ENCODE results near the gene MYOF.

DNA sequence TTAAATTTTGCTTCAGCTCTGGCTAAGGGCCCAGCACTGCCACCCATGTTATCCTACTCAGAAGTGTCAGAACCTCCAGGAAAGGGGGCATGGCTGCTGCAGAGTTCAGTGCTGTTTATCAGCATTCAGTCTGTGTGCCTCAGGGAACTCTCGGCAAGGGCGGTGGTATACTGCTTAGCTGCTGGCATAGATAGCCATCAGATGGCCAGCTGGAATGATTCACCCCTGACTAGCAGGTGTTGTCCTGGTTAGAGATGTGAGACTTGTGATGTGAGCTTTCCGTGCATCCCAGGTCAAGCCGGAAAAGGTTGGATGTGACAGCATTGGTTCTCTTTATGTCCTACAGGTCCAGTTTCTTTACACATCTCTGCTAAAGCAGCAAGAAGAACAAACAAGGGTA lies 36.4 kb upstream of the MYOF start:
- no peak for TF ChIP-seq CTCF (IDR thresholded peaks at IDR 0.05; ENCODE audit: control extremely low read depth in 1 of 3, insufficient read depth in 1 of 3, low read depth in 1 of 3, low read length in 3 of 3)
- TF ChIP-seq RFX5 (IDR thresholded peaks at IDR 0.05; ENCODE audit: borderline replicate concordance, low read depth, low read length): no peak
- TF ChIP-seq POLR2A (IDR thresholded peaks at IDR 0.05; ENCODE audit: control extremely low read depth in 1 of 2, low read depth in 2 of 2, low read length in 2 of 2): no peak
- no peak for TF ChIP-seq EGR1 (IDR thresholded peaks at IDR 0.05; ENCODE audit: borderline replicate concordance, low read depth, low read length)
- TF ChIP-seq SIN3A (conservative IDR thresholded peaks at IDR 0.05 in 1 of 2, IDR thresholded peaks at IDR 0.05 in 1 of 2; ENCODE audit: low read depth in 1 of 2, low read length in 2 of 2): no peak
- TF ChIP-seq, protein P1, sequence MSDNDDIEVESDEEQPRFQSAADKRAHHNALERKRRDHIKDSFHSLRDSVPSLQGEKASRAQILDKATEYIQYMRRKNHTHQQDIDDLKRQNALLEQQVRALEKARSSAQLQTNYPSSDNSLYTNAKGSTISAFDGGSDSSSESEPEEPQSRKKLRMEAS (IDR thresholded peaks at IDR 0.05): no peak
- no peak for TF ChIP-seq RAD21 (IDR thresholded peaks at IDR 0.05 in 1 of 2, conservative IDR thresholded peaks at IDR 0.05 in 1 of 2; ENCODE audit: low read depth in 2 of 2, low read length in 2 of 2)
- TF ChIP-seq MAFK (IDR thresholded peaks at IDR 0.05; ENCODE audit: low read depth, low read length): no peak
- no peak for TF ChIP-seq YY1 (IDR thresholded peaks at IDR 0.05; ENCODE audit: low read depth, low read length)
- no peak for TF ChIP-seq ZNF274 (IDR thresholded peaks at IDR 0.05; ENCODE audit: borderline replicate concordance, extremely low read depth, low read length)
- no peak for TF ChIP-seq POLR2AphosphoS5 (IDR thresholded peaks at IDR 0.05; ENCODE audit: low read depth, low read length)
